ENCODE results near the gene SDK2.

Gene SDK2, protein sequence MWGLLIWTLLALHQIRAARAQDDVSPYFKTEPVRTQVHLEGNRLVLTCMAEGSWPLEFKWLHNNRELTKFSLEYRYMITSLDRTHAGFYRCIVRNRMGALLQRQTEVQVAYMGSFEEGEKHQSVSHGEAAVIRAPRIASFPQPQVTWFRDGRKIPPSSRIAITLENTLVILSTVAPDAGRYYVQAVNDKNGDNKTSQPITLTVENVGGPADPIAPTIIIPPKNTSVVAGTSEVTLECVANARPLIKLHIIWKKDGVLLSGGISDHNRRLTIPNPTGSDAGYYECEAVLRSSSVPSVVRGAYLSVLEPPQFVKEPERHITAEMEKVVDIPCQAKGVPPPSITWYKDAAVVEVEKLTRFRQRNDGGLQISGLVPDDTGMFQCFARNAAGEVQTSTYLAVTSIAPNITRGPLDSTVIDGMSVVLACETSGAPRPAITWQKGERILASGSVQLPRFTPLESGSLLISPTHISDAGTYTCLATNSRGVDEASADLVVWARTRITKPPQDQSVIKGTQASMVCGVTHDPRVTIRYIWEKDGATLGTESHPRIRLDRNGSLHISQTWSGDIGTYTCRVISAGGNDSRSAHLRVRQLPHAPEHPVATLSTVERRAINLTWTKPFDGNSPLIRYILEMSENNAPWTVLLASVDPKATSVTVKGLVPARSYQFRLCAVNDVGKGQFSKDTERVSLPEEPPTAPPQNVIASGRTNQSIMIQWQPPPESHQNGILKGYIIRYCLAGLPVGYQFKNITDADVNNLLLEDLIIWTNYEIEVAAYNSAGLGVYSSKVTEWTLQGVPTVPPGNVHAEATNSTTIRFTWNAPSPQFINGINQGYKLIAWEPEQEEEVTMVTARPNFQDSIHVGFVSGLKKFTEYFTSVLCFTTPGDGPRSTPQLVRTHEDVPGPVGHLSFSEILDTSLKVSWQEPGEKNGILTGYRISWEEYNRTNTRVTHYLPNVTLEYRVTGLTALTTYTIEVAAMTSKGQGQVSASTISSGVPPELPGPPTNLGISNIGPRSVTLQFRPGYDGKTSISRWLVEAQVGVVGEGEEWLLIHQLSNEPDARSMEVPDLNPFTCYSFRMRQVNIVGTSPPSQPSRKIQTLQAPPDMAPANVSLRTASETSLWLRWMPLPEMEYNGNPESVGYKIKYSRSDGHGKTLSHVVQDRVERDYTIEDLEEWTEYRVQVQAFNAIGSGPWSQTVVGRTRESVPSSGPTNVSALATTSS (N-terminal part only)

DNA sequence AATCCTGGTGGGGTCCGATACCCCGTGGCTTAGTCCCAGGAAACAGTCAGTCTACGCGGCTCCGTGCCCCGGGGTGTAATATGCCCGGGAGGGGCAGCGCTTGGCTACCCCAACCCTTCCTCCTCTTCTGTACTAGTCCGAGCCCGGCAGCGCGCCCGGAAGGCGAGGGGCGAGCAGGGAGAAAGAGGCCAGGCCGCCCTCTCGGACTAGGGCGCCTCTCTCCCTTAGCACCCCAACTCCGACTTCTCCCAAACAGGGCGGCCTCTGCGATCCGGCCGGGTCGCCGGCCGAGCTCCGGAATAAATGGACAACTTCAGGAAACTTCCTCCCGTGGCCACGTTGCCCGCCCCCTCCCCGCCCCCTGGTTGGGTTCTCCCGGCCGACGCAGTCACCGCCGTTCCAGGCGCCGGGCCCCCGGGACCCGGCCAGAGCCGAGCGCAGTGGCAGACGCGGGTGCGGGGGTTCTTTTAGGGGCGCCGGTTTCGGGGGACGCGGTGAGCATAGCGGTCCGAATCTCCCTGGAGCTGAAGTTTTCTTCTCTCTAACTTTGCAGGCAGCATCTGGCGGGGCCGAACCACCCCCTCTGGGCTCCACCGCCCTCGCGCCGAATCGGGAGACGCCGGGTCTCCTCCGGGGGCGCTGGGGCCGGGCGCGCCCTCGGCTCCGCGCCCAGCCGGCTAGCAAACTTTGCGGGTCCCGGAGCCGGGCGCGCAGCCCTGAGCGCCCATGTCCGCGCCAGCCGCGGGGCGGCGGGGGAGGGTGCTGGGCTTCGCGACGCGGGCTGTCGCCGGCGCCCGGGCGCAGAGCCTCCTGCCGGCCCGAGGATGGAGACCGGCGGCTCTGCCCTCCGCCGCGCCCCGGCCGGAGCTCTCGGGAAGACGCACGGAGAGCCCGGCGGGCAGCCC is at the start of gene SDK2:
Gene SDK2, minus strand, starts transcription at position 301 of the 905 bp plus-strand sequence. CDS start 357 bp downstream, outside the sequence.
- DNase-seq, result no peak

DNA sequence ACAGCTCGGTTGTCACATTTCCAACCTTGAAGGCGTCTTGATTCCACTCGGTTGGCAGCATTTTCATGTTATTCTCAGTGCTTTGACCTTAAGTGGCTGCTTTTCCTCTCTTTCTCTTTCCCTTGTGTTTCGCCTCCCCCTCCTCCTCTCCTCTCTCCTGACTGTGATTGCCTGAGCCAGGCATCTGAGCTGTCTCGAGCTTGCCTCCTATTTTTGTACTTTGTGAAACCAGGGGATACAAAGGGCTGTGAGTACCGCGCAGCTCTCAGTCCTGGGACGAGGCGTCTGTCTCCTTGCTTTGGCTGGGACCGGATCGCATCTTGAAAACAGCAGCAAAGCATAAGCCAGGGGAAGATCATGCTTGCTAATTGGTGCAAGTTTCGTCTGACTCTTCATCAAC is 48.8 kb upstream of the SDK2 start:
- no peak for DNase-seq

GRCh38 chr17:73691321-73691766 is 47.1 kb upstream of the SDK2 start:
- DNase-seq, result no peak

GRCh38 chr17:73690676-73691075 is 46.4 kb upstream of the SDK2 start:
- DNase-seq, result no peak

GRCh38 chr17:73689596-73690275 is 45.5 kb upstream of the SDK2 start:
- no peak for DNase-seq

DNA sequence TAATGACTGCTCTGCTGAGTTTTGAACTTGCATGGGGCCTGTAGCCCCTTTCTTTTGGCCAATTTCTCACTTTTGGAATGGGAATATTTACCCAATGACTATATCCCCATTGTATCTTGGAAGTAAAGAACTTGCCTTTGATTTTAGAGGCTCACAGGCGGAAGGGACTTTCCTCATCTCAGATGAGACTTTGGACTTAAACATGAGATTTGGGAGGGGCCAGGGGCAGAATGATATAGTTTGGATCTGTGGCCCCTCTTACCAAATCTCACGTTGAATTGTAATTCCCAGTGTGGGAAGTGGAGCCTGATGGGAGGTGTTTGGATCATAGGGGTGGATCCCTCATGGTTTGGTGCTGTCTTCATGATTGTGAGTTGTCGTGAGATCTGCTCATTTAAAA is 42.7 kb upstream of the SDK2 start:
- DNase-seq, result no peak

DNA sequence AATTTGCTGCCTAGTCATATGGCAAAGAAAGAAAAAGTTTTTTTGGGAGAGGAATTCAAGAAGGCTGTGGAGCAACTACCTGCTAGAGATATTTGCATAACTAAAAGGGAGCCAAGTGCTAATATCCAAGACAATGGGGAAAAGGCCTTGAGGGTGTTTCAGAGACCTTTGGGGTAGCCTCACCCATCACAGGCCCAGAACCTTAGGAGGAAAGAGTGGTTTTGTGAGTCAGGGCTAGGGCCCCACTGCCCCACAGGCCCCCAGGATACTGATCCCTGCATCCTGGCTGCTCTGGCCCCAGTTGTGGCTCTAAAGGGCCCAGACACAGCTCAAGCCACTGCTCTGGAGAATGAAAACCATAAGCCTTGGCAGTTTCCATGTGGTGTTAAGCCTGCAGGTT is 41.9 kb upstream of the SDK2 start:
- DNase-seq, result no peak

DNA sequence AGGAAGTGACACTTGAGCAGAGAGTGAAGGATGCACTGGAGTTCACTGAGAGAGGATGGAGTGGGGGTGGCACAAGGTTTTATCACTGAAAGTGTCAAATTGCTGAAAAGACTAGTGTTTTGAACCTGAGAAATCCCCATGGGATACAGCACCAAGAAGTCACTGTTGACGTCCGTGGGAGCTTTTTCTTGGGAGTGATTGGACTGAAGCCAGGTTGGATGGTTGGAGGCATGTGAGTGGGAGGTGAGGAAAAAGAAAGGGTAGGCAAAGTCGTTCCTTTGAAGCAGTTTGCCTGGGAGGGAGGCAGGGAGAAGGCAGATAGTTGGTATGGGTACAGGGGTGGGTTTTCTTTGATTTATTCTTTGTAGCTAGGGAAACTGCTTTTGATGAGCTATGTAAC is 39.9 kb upstream of the SDK2 start:
- no peak for DNase-seq

DNA sequence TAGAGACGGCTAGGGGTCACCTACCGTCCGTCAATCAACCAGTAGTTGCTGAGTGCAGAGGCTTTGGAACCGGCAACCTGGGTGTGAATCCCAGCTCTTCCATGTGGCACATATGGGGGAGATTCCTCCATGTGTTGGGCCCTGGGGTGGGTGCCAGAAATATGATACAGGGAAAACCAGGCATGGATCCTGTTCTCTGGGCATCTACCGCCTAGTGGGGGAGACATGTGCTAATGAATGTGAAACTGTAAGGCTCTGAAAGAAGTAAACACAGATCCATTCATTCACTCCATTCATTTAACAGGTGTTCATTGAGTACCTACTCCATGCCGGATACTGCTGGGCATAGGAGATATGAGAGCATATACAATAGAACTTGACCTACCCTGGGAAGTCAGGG is 39.5 kb upstream of the SDK2 start:
- DNase-seq, result no peak

DNA sequence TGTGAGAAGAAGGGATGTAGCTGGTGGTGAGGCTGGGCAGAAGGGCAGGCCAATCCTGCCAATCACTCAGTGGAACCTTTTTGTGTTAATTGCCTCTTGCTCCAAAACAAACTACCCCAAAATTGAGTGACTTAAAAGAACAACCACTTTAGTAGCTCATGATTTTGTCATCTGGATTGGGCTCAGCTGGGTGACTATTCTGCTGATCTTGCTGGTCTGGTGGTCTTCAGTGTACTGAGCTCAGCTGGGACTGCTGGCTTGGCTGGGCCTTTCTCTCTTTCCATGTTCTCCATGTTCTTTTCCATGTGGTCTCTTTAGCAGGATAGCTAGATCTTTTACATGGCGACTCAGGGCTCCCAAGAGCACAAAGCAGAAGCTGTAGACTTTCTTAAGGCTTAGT is 37.7 kb upstream of the SDK2 start:
- no peak for DNase-seq

DNA sequence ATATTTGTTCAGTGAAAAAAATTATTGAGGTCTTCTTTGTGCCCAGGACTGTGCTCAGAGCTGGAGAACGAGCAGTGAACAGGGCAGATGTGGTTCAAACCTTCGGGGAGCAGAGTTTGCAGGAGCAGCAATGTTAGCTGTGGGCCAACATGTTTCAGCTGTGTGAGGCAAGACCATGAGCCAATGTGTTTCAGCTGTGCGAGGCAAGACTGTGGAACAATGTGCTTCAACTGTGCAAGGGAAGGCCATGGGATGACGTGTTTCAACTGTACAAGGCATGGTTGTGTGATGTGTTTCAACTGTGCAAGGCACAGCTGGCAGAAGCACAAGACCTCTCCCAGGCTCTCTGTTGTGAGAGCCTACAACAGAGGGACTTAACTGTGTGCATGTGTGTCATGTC is 35.2 kb upstream of the SDK2 start:
- no peak for DNase-seq

GRCh38 chr17:73678999-73679398 is 34.8 kb upstream of the SDK2 start:
- no peak for DNase-seq

GRCh38 chr17:73669771-73670170 is 25.5 kb upstream of the SDK2 start:
- DNase-seq, result no peak

GRCh38 chr17:73667181-73667959 is 23.1 kb upstream of the SDK2 start:
- no peak for DNase-seq

DNA sequence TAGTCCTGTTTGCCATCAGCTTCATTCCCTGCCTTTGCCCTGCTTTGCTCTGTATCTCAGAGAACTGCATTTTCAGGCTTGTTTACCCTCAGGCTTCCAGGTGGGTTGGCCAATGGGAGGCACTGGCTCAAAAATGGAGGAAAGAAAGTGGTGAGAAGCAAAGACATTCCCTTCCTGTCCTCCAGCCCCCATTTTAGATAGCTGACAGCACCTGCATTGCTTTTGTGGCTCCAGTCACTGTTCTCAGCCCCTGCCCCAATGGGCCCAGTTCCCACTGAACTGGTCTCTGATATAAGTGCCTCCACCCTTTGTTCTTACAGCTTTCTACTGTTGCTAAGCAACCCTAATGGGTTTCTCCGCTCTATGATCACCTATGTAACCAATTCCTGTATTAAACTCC is 19.4 kb upstream of the SDK2 start:
- no peak for DNase-seq

DNA sequence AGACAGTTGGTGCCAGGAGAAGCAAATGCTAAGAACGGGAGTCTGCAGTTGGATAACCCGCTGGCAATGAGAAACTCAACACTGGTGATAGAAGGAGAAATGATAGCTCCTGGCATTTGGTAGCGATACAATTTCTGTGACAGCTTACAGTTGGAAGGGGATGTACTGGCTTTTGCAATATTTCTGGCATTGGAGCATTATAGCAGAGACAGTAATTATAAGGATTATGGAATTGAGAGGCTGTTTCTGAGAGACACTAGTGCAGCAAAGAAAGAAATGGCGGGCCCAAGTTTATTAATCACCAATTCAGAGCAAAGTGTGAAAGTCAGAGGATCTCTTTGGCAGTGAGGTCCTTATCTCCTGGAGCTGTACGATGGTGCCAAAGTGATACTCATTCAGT is 16.1 kb upstream of the SDK2 start:
- DNase-seq, result no peak

- no peak for DNase-seq
Measured at GRCh38 chr17:73658821-73659515, 14.7 kb upstream of the SDK2 start.

DNA sequence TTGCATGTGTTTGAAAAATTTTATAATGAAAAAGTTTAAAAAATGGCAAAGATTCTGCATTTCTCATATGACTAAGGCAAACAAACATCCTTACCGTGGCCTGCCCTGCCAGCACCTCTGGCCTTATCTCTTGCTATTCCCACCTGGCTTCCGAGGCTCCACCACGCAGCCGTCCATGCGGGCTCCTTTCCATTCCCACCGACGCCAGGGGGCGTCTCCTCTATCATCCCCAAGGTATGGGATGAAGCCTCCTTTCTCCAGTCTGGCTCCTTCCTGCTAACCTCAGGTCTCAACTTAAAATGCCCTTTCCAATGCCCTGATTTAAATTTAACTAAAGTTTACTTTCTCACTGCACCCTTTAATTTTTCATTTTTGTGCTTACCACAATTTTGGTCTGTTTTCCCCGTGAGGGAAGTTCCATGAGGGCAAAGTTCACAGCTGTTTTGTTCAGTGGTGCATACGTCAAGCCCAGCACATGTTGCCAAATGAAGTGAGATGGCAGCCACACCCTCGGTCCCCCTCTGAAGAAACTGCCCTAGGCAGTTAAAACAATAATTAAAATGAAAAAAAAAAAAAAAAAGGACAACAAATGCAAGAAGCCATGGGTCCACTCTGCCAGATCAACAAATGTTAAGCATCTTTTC is 13.3 kb upstream of the SDK2 start:
- no peak for DNase-seq

- DNase-seq, result no peak
Measured at GRCh38 chr17:73654241-73654640, 10.0 kb upstream of the SDK2 start.

DNA sequence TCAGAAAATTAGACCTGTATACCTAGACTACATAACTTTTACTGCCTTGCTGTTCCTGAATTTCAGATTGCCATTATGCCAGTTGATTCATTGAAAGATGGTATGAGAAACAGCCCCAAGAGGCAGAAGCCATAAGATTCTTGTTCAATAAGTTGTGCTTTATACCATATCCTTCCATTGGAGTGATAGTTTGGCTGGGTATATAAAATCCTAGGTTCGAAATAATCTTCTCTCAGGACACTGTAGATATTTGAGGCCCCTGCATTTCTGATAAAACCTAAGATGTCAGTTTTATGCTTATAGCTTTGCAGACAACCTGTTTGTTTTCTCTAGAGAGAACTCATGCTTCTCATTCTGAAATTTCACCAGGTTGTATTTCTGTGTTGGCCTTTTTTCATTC is 9.6 kb upstream of the SDK2 start:
- no peak for DNase-seq

All from hippocampal formation (tissue), 2 donors.